HG03103 (cell line): ENCODE measurements around the gene MAMDC2.

Source experiments
- ATAC-seq: cut with Tn5 transposase; IDR thresholded peaks from one replicate; pipeline ENCODE4 v1.9.1; 2021; ENCODE audit warnings: low read depth; ENCODE audit not compliant: unreplicated experiment

The MAMDC2 gene, protein sequence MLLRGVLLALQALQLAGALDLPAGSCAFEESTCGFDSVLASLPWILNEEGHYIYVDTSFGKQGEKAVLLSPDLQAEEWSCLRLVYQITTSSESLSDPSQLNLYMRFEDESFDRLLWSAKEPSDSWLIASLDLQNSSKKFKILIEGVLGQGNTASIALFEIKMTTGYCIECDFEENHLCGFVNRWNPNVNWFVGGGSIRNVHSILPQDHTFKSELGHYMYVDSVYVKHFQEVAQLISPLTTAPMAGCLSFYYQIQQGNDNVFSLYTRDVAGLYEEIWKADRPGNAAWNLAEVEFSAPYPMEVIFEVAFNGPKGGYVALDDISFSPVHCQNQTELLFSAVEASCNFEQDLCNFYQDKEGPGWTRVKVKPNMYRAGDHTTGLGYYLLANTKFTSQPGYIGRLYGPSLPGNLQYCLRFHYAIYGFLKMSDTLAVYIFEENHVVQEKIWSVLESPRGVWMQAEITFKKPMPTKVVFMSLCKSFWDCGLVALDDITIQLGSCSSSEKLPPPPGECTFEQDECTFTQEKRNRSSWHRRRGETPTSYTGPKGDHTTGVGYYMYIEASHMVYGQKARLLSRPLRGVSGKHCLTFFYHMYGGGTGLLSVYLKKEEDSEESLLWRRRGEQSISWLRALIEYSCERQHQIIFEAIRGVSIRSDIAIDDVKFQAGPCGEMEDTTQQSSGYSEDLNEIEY

DNA sequence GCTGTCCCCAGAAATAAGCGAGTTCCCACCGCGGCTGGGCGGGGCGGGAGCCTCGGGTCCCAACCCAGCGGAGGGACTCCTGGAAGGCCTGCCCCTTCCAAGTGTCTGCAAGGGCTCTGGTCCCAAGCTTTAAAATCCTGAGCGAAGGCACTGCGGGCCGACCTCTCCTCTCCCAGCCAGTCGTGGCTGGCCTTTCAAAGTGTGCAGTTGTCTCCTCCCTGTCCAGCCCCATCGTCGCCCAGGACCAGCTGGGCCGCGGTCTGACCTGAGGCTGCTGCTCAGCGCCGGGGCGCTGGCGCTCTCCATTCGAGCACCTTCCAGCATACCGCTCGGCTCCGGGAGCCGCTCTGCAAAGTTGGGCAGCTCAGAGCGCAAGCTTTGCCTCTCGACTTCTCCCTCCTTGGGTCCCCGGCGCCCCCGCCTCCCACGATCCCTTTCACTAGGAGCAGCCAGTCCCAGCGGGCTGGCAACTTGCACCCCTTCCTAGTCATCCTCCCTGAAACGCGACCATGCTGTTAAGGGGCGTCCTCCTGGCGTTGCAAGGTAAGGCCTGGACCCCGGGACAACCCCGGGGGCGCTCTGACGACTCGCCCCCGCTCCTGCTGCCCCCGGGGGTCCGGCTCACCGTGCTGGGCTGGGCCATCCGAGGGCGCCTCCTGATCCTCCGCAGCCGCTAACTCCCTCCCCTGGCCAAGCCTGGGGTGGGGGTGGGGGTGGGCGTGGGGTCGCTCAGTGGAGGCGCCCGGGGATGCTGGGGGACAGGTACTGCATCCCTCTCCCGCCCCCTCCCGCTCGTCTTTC lies at the start of gene MAMDC2:
TSS of gene MAMDC2 (plus strand) at position 160 of the 801 bp plus-strand sequence. CDS start at position 510, 350 bp downstream.
- no peak for ATAC-seq

DNA sequence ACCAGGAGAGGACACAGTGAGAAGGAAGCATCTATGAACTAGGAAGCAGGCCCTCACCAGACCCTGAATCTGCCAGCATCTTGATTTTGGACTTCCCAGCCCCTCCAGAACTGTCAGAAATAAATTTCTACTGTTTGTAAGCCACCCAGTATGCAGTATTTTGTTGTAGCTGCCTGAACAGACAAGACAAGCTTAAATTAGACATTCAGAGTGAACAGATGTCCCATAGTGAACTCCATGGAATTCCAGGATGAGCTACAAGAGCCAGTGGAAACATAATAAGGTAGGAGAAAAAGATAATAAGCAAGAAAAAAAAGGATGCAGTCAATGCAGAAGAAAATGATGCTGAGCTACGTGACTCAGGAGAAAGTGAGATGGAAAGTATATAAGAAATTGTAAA lies 47.8 kb upstream of the MAMDC2 start:
- ATAC-seq, result no peak

DNA sequence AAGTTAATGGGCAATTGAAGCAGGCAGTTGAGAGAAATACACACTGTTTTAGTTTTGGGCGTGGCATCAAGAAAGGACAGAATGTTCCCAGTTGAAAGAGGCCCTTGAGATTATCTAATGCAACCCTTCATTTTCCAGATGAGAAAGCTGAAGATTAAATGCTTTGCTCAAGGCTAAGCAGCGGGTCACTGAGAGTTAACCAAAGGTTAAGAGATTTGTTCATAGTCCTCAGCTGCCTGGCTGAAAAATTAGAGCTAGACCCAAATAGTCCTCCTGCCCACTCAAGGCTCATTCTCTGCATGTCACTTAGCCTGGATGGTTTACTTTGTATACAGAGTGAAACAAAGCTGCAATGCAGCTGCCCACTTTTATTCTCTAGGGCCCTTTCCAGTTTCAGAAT lies 46.7 kb upstream of the MAMDC2 start:
- no peak for ATAC-seq

DNA sequence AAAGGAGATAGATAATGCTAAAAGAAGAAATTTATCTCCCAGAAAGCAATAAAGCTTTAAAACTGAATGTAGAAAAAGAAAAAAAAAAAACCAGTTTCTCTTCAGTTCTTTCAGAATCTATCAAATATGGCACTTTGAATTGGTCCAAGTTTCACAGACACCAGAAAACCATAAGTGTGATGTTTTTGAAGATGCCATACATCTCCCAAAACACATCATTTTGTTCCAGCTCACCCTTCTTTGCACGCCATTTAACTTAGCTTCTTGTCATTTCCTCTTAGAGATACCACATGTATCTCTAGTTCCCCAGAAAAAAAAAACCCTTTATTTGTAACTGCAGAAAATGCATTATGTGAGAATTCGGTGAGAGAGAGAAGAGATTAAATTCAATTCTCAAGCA lies 46.1 kb upstream of the MAMDC2 start:
- no peak for ATAC-seq

DNA sequence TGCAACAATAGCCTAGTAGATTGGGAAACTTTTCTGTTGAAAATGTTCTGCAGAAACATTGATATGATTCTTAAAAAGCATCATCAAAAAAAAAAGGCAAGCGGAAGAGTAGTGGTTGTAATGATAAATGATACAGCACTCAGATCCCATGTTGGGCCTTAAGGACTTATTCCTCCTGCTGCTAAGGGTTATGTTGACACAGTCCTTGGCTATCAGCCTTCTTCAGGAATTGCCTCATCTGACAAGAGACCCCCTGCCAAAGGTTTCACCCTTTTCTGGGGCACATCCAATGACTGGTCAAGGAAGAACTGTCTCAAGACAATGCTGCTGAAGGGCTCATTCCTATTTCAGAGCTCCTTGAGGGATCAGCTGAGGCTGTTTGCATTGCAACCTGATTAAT lies 44.3 kb upstream of the MAMDC2 start:
- no peak for ATAC-seq

DNA sequence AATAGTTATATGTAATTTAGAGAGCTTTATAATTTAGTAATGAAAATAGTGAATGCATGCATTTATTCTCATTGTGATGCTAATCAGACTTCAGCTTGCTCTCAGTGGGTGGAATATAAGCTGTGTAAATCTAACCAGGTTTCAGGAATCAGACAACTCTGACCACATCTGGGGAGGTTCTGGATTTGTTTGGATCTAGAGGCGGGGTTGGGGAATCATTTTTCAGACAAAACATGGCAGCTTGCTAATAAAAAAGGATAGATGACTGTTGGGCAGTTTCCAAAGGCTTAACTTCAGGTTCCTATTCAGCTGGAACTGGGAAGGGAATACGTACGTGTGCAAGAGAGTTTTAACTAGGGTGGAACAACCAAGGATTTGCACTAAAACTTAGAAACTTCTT lies 43.2 kb upstream of the MAMDC2 start:
- no peak for ATAC-seq

DNA sequence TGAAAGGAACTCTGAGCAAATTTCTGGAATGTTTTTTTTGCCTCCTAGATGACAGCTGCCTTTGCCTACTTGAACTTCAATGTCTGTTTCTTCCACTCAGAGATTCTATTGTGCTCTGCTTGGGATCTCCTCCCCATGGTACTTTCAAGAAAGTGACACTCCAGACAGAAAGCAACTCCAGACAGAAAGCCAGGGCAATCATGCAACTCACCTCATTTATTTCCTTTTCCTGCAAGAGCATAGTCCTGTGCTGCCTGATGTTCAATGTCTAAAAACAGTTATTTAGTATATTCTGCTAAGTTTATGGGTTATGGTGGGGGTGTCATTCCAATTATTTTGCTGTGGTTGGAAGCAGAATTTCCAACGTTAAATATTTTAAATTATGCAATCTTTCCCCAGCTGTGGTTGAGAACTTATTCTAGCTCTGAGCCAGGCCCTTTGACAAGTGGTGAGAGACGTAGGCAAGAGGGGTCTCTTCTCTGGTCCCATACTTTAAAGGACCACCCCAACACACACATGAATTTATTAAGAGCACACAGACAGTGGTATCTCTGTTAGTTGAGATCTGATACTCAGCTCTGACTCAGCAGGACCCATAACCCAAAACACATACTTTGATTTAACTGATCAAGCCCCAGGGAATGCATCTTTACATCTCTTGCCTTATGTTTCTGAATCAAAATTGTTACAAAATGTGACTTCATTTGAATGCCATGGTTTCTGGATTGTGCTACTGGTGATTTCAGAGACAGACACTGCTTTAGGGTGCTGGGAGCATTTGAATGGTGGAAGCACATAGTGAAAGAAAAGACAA lies 39.5 kb upstream of the MAMDC2 start:
- no peak for ATAC-seq

DNA sequence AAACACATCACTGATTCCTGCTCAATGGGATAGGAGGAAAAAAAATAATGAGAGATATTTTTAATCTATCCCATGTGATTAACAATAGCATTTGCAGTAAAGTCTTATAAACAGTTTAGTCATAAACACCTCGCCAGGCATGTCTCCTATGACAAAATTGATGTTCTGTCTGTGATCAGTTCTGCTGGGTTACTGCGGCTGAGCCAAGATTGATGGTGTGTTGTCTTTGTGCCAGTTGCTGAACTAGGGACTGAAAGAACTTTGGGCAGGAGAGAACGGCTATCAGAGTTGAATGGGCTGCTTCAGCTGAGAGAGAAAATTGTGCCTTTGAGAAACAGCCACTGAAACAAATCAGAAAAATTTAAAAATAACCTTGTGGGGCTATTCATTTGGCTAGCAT lies 37.3 kb upstream of the MAMDC2 start:
- no peak for ATAC-seq

DNA sequence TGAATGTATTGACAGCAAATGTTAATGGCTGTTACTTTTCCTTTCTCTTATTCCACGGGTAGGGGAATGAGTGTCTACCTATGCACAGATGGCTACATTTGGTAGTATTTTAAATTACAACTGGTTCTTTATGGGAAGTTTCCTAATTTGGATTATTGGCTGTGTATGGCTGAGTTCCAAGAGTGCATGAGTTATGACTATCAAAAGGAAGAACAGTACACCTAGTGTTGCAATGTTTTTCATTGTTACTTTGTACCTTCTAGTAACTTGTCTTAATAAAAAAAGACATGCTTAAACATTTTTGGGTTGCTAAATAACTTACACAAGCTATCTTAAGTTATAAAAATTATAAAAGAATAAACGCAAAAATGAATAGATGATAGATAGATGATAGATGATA lies 35.8 kb upstream of the MAMDC2 start:
- ATAC-seq, result no peak

DNA sequence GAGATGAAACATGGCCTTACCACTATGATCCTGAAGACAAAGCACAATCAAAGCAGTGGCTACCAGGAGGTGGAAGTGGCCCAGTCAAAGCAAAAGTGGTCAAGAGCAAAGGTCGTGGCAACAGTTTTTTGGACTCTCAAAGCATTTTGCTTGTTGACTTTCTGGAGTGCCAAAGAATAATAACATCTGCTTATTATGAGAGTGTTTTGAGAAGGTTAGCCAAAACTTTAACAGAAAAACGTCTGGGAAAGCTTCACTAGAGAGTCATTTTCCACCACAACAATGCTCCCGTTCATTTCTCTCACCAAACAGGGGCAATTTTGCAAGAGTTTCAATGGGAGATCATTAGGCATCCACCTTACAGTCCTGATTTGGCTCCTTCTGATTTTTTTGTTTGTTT lies 33.6 kb upstream of the MAMDC2 start:
- no peak for ATAC-seq

DNA sequence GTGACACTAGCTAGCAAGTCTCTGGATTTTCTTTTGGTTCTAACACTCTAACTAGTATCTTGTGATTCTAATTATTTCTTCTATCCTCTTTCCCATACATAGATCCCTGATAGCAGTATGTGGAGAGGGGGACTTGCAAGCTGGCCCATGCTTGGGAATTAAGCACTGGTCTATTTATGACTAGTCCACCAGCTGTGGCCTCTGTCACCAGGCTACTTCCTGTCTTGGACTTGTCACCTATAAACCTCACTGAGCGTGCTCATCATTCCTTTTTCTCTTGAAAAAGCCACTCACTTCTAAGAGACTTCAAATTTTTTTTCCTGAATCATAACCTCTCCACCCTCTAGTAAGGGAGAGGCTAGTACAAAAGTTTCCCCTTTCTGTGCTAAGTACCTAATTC lies 32.3 kb upstream of the MAMDC2 start:
- ATAC-seq, result no peak

DNA sequence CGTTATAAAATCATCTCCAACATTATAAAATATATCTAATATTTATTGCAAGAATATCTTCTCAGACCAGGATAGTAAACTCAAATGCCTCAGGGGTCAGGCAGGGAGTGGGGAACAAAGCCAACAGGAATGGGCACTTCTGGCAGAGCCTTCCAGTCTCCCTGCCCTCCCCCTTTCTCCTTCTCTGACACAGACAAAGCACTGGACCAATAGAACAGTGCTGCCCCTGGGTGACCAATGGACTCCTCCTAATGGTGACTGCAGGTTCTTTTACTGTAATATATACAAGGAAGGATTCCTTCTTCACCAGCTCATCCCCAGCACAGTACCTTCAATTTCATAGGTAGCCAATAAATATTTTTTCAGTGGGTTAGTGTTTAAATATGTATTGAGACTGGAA lies 31.1 kb upstream of the MAMDC2 start:
- ATAC-seq, result no peak

DNA sequence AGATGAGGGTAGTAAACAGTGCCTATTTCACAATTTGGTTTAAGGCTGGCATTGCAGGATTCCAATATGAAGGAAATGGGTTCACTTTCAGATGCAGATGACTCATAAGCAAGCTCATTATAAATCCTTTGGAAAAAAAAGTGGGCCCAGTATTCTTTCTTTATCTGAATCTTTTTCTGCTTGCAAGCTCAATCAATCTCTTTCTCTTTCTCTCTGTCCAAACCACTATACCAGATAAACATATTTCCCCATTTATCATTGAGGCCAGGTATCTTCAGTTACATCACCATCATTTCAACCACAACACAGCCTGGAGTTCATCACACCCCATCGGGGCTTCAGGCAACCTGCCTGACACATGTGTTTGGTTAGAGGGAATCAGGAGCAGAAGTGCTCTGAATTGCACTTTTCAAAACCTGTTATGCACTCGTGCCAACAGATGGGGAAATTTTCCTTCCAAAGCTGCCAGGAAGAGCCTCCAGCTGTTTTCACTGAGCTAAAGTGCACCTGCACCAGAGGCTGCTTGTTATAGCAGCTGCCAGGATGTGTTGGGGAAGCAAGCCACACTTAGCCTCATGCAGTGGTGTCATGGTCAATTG lies 30.0 kb upstream of the MAMDC2 start:
- ATAC-seq, result no peak

DNA sequence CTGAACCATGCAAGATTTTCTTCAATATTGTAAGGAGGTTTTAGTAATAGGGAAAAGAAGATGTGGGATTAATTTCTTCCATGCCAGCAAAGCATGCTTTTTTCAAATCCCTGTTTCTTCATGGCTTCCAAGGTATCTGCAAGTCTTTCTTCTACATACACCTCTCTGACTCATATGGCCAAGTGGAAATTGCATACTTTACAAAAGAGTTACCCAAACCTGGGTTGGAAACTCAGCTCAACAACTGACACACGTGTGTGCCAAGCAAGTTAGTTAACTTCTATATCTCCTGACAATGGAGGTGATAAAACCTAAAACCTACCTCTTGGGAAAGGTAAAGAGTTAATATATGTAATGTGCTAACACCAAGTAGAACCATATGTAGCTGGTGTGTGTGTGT lies 28.5 kb upstream of the MAMDC2 start:
- no peak for ATAC-seq

DNA sequence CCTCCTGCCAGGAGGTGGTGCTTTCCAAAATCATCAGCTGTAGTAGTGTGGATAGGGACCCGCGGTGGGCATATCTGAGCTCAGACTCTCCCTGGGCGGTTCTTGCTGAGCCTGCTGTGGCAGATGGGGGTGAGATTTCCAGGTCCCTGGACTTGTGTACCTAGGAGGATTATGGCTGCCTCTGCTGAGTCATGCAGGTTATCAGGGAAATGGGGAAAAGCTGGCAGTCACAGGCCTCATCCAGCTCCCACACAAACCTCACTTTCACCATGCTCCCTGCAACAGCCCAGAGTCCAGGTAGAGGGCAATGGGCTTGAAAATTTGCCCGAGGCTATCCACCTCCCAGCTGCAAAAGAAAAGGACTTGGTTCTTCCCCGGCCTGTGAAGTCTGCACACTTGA lies 23.4 kb upstream of the MAMDC2 start:
- ATAC-seq, result no peak

DNA sequence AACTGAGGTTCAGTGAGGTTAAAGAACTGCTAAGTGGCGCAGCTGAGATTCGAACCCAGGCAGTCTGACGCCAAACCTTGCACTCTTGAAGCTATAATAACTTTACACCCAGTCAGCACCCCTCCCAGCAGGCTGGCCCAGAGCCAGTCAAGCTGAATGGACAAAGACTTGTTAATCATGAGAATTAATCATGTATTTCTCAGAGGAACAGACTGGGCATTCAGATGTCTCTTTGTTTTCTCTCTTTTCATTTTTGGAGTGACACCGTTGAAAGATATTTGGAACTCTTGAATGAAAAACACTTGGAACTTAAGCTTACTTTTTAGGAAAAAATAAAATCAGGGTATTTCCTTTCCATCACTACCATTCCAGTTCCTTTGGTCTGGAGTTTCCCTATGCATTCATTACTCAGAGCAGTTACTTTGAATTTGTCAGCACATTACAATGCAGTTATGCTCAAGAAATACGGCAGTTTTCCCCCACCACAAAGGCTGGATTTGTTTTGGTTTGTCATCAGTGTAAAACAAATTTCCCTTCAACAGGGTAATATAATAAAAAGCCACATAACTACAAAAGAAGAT lies 22.6 kb upstream of the MAMDC2 start:
- ATAC-seq, result no peak

DNA sequence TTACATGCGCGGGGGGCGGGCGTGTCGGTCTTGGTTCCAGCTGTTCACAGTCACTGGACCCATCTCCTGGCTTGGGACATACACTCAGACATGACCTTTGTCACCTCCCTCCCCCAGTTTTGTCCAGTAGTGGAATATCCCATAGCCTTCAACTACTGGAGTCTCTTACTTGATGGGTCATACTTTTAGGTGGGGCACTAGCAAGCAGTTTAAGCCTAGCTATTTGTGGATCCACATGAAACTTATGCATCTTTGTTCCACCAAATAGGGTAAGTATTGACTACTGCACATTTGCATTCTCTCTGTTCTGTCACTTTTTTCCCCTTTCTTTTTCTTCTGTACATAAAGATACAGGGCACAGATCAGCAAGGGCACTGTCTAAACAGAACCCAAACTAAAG lies 15.4 kb upstream of the MAMDC2 start:
- ATAC-seq, result no peak

DNA sequence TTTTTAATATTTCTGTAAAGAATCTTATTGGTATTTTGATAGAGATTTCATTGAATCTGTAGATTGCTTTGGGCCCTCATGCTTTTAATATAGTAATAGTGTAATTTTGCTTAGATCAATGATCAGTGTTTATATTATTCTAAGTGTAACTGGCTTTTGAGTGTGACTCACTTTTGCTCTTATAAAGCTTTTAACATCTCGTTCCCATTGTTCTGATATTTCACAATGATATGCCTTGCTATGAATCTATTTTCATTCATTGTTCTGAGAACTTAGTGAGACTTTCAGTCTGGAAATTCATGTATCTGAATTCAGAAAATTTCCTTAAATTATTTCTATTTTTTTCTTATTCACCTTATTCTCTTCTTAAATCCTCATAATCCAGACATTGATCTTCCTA lies 13.5 kb upstream of the MAMDC2 start:
- ATAC-seq, result no peak

DNA sequence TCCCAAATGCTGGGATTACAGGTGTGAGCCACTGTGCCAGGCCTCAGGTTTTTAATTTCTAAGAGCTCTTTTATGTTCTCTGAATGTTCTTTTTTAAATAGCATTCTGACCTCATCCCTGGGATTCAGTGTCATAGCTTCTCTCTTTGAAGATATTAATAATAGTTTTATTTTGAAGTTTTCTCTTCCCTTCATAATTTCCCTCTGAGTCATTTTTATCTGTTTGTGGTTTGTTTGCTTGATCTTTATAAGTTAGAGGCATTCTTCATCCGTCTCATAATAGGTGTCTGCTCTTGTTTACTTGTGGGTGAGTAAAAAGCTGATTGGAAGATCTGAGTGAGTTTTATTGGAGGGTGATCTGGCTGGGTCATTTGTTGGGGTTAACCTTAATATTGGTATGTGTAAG lies 12.5 kb upstream of the MAMDC2 start:
- ATAC-seq, result no peak

DNA sequence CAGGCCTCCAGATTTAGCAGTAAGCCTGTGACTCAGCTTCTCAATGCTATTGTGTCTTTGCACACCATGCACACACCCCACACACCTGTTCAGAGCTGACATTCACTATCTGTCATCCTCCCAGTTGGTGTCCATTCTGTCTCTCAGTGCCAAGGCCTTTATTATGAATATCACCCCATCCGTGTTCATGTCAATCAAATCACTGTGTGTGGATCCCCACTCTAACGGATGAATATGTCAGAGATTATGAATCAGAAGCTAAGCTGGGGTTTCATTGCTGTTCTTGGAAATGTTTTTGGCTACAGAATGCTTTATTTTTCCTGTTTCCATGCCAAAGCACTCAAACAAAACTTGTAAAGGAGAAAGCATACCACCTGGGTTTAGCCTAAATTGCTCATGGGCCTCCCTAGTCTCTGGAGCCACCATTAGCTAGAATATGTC lies 9.4 kb upstream of the MAMDC2 start:
- ATAC-seq, result no peak
